DOHH2 (cell line): ENCODE results near the gene LAPTM4A.

Experiments
- H3F3A ChIP-seq: fragments of 200-600 bp; sonication (generic), shearing (Covaris generic); 2 replicates; pipeline ENCODE4 v1.6.0; 2016; ENCODE audit warnings: antibody characterized with exemption, mild to moderate bottlenecking; ENCODE audit not compliant: control insufficient read depth, insufficient read depth
- H3K27ac ChIP-seq: fragments of 200-600 bp; sonication (generic); 2 replicates; pipeline ENCODE4 v1.5.1; 2014; ENCODE audit warnings: low read depth, mild to moderate bottlenecking, low read length, moderate library complexity
- H3K27me3 ChIP-seq: fragments of 200-600 bp; sonication (generic); 2 replicates; pipeline ENCODE4 v1.6.1; 2014; ENCODE audit warnings: mild to moderate bottlenecking, low read length, mixed read lengths; ENCODE audit not compliant: control insufficient read depth
- H3K36me3 ChIP-seq: fragments of 200-600 bp; sonication (generic); 2 replicates; pipeline ENCODE4 v1.6.1; 2014; ENCODE audit warnings: mild to moderate bottlenecking, low read length, moderate library complexity, mixed read lengths; ENCODE audit not compliant: control insufficient read depth
- H3K4me1 ChIP-seq: fragments of 200-600 bp; sonication (generic); 2 replicates; pipeline ENCODE4 v1.6.1; 2014; ENCODE audit warnings: mild to moderate bottlenecking, low read length, mixed read lengths; ENCODE audit not compliant: control insufficient read depth
- H3K4me2 ChIP-seq: fragments of 200-600 bp; sonication (generic); 2 replicates; pipeline ENCODE4 v1.6.0; 2014; ENCODE audit warnings: mild to moderate bottlenecking, low read length, moderate library complexity
- H3K4me3 ChIP-seq: fragments of 200-600 bp; sonication (generic); 2 replicates; pipeline ENCODE4 v1.5.1; 2014; ENCODE audit warnings: mild to moderate bottlenecking, low read length, mixed read lengths
- H3K79me2 ChIP-seq: fragments of 200-600 bp; sonication (generic); 2 replicates; pipeline ENCODE4 v1.6.1; 2014; ENCODE audit warnings: mild to moderate bottlenecking, low read length, mixed read lengths; ENCODE audit not compliant: control insufficient read depth
- H3K9me2 ChIP-seq: fragments of 200-600 bp; sonication (generic); replicated peaks from 2 replicates; pipeline ENCODE4 v1.6.1; 2014; ENCODE audit warnings: mild to moderate bottlenecking, low read length, mixed read lengths; ENCODE audit not compliant: control insufficient read depth
- H3K9me3 ChIP-seq: fragments of 200-600 bp; sonication (generic); 2 replicates; pipeline ENCODE4 v1.6.1; 2014; ENCODE audit warnings: antibody characterized with exemption, low read length, mixed read lengths; ENCODE audit not compliant: control insufficient read depth, insufficient read depth
- H4K20me1 ChIP-seq: fragments of 200-600 bp; sonication (generic); 2 replicates; pipeline ENCODE4 v1.6.0; 2014; ENCODE audit warnings: low read depth, mild to moderate bottlenecking, antibody characterized with exemption, low read length, moderate library complexity; ENCODE audit not compliant: control insufficient read depth, insufficient read depth
- CTCF ChIP-seq: fragments of 200-600 bp; sonication (generic); IDR thresholded peaks from one replicate; pipeline ENCODE4 v1.5.1; 2014; ENCODE audit warnings: antibody characterized with exemption, mild to moderate bottlenecking, low read depth, low read length; ENCODE audit not compliant: poor library complexity, severe bottlenecking
- EZH2phosphoT487 ChIP-seq: fragments of 200-600 bp; sonication (generic); IDR thresholded peaks from 2 replicates; pipeline ENCODE4 v1.6.1; 2017; ENCODE audit warnings: borderline replicate concordance, mild to moderate bottlenecking, antibody characterized with exemption, low read length, moderate library complexity, mixed read lengths

LAPTM4A gene

GRCh38 chr2:20018601-20019152 lies 32.8 kb downstream of the LAPTM4A start:
- Histone ChIP-seq H3K4me1 (peaks cover 5% of the 10 kb centered on the region), H3K36me3 (no peaks in the 10 kb centered on the region), H3K27me3 (peaks cover 7% of the 10 kb centered on the region), H4K20me1 (no peaks in the 10 kb centered on the region), H3K9me3 (peaks cover 14% of the 10 kb centered on the region), H3F3A (no peaks in the 10 kb centered on the region), H3K9me2 (no peaks in the 10 kb centered on the region), H3K79me2 (no peaks in the 10 kb centered on the region), H3K4me3 (no peak overlapping the region), H3K4me2 (no peak overlapping the region), H3K27ac (no peak overlapping the region)
- TF ChIP-seq EZH2phosphoT487 (no peak), CTCF (no peak)

- Histone ChIP-seq H3K4me2 (no peak overlapping the region), H3K36me3 (no peaks in the 10 kb centered on the region), H3K4me3 (no peak overlapping the region), H4K20me1 (no peaks in the 10 kb centered on the region), H3K27ac (no peak overlapping the region), H3K27me3 (peaks cover 20% of the 10 kb centered on the region), H3K9me2 (no peaks in the 10 kb centered on the region), H3K9me3 (peaks cover 9% of the 10 kb centered on the region), H3K4me1 (no peaks in the 10 kb centered on the region; the same call in 1 of the 2 replicates), H3F3A (no peaks in the 10 kb centered on the region), H3K79me2 (no peaks in the 10 kb centered on the region)
- TF ChIP-seq CTCF, result no peak
- TF ChIP-seq EZH2phosphoT487, result no peak
These were observed 35.1 kb downstream of the LAPTM4A start for GRCh38 chr2:20016346-20016745.

- H3F3A ChIP-seq, result no peaks in the 10 kb centered on the region
- H3K36me3 ChIP-seq, result no peaks in the 10 kb centered on the region
- H4K20me1 ChIP-seq, result no peaks in the 10 kb centered on the region
- H3K9me3 ChIP-seq, result peaks cover 2% of the 10 kb centered on the region; the same call in 1 of the 2 replicates
- H3K4me3 ChIP-seq, result no peak overlapping the region
- H3K4me2 ChIP-seq, result no peak overlapping the region
- no peaks in the 10 kb centered on the region for H3K79me2 ChIP-seq
- peaks cover 25% of the 10 kb centered on the region for H3K27me3 ChIP-seq
- H3K9me2 ChIP-seq, result no peaks in the 10 kb centered on the region
- no peaks in the 10 kb centered on the region for H3K4me1 ChIP-seq
- H3K27ac ChIP-seq, result no peak overlapping the region
- TF ChIP-seq CTCF, result peak; percentile 65
- no peak for TF ChIP-seq EZH2phosphoT487
These were observed 35.8 kb downstream of the LAPTM4A start for GRCh38 chr2:20015482-20016083.
